Activated naive CD8-positive, alpha-beta T cell treated with anti-CD3 and anti-CD28 coated beads, Interleukin-2, amount 10 ng/mL, durations not matched to agents 7 days and 5 days (primary cell): Measurements from ENCODE around the gene RPAP3. TPM values are rescaled to one million over a fixed set of nuclear protein-coding genes. Genes with fewer than 3 reads are reported as not detected.
A peak's percentile ranks its signal among the peaks of the same experiment; 100 is the strongest.

Experiments
- ATAC-seq: fragments of 150-1000 bp; cut with Tn5 transposase; one replicate; pipeline ENCODE4 v1.10.0; 2021; ENCODE audit warnings: low read depth, moderate library complexity
- POLR2A ChIA-PET: fragments of 350-600 bp; sonication (Branson Sonifier 250); formaldehyde crosslinking; loops from one replicate; lab custom pipeline; 2021; ENCODE audit warnings: antibody characterized with exemption; lab: Charles Lee
- DNase-seq: peaks from one replicate; pipeline ENCODE4 v3.0.0; 2021
- H3K27ac Mint-ChIP-seq: one replicate; pipeline ENCODE4 v1.8.0; 2022; ENCODE audit warnings: mild to moderate bottlenecking, mixed read lengths
- H3K27me3 Mint-ChIP-seq: one replicate; pipeline ENCODE4 v1.8.0; 2022; ENCODE audit warnings: mild to moderate bottlenecking, moderate library complexity, mixed read lengths
- H3K36me3 Mint-ChIP-seq: one replicate; pipeline ENCODE4 v1.8.0; 2021; ENCODE audit warnings: mild to moderate bottlenecking, mixed read lengths
- H3K4me1 Mint-ChIP-seq: one replicate; pipeline ENCODE4 v1.8.0; 2021; ENCODE audit warnings: mixed read lengths
- H3K4me3 Mint-ChIP-seq: one replicate; pipeline ENCODE4 v1.8.0; 2022; ENCODE audit warnings: mild to moderate bottlenecking, moderate library complexity, mixed read lengths
- H3K9me3 Mint-ChIP-seq: one replicate; pipeline ENCODE4 v1.8.0; 2021; ENCODE audit warnings: mixed read lengths
- total RNA-seq, 2 experiments: library from RNA; stranded (reverse); gene quantifications; one replicate each; pipeline ENCODE4 v1.2.3, GENCODE V29; 2021

The RPAP3 gene
- total RNA-seq: 10 to 100 TPM; 36.0 to 41.1 TPM

GRCh38 chr12:47705566-47706425, at the start of gene RPAP3:
RPAP3 (minus strand) TSS chr12:47706030; CDS start chr12:47702840, 3,190 bp downstream.
- Mint-ChIP-seq H3K4me3 (peak within 1 kb of the TSS; percentile 96), H3K27me3 (no peaks in the 10 kb centered on the region), H3K27ac (peak within 1 kb of the TSS; percentile 97), H3K36me3 (peaks cover 15% of the 10 kb centered on the region), H3K9me3 (no peaks in the 10 kb centered on the region), H3K4me1 (peaks cover 44% of the 10 kb centered on the region)
- peak; percentile 94 for ATAC-seq
- POLR2A ChIA-PET: interaction anchor here (0.6 to 2.6 kb wide), 24 partner anchors 9 to 1632 kb away, joined by 3 to 10 read pairs (median 3); partner anchors contain the start of genes HDAC7, SLC38A1 and VDR
- peak; percentile 99 for DNase-seq

- H3K36me3 Mint-ChIP-seq: no peaks in the 10 kb centered on the region
- no peaks in the 10 kb centered on the region for H3K27me3 Mint-ChIP-seq
- ATAC-seq (no peak), DNase-seq (no peak)
- H3K27ac Mint-ChIP-seq: no peak overlapping the region
- no peaks in the 10 kb centered on the region for H3K9me3 Mint-ChIP-seq
- H3K4me1 Mint-ChIP-seq: peaks cover 28% of the 10 kb centered on the region
- no peak overlapping the region for H3K4me3 Mint-ChIP-seq
- POLR2A ChIA-PET: interaction anchor here (0.7 kb wide), 1 partner anchor 45 kb away, joined by 3 read pairs; no protein-coding TSS in a partner anchor
These were observed 49.1 kb upstream of the RPAP3 start for GRCh38 chr12:47754881-47755280.

- peaks cover 28% of the 10 kb centered on the region for H3K4me1 Mint-ChIP-seq
- ATAC-seq (no peak), DNase-seq (no peak)
- no peaks in the 10 kb centered on the region for H3K27me3 Mint-ChIP-seq
- H3K36me3 Mint-ChIP-seq: no peaks in the 10 kb centered on the region
- POLR2A ChIA-PET: interaction anchor here (0.6 kb wide), 1 partner anchor 436 kb away, joined by 3 read pairs; no protein-coding TSS in a partner anchor
- H3K9me3 Mint-ChIP-seq: no peaks in the 10 kb centered on the region
- no peak overlapping the region for H3K27ac Mint-ChIP-seq
- no peak overlapping the region for H3K4me3 Mint-ChIP-seq
These were observed 48.3 kb upstream of the RPAP3 start for GRCh38 chr12:47754126-47754525.

- DNase-seq (no peak), ATAC-seq (no peak)
- POLR2A ChIA-PET: no interaction called here
- no peak overlapping the region for H3K27ac Mint-ChIP-seq
- H3K4me3 Mint-ChIP-seq: no peak overlapping the region
- H3K27me3 Mint-ChIP-seq: no peaks in the 10 kb centered on the region
- H3K4me1 Mint-ChIP-seq: peaks cover 28% of the 10 kb centered on the region
- no peaks in the 10 kb centered on the region for H3K9me3 Mint-ChIP-seq
- no peaks in the 10 kb centered on the region for H3K36me3 Mint-ChIP-seq
These were observed 47.5 kb upstream of the RPAP3 start for GRCh38 chr12:47753021-47754001.

- DNase-seq: no peak
- Mint-ChIP-seq H3K4me3 (no peak overlapping the region), H3K27me3 (no peaks in the 10 kb centered on the region), H3K36me3 (no peaks in the 10 kb centered on the region), H3K9me3 (no peaks in the 10 kb centered on the region), H3K4me1 (peaks cover 26% of the 10 kb centered on the region), H3K27ac (no peak overlapping the region)
- POLR2A ChIA-PET: no interaction called here
- ATAC-seq: no peak
These were observed 46.7 kb upstream of the RPAP3 start for GRCh38 chr12:47752552-47752951.

- no peak overlapping the region for H3K27ac Mint-ChIP-seq
- H3K4me3 Mint-ChIP-seq: no peak overlapping the region
- no peak for ATAC-seq
- H3K4me1 Mint-ChIP-seq: peaks cover 22% of the 10 kb centered on the region
- no peaks in the 10 kb centered on the region for H3K36me3 Mint-ChIP-seq
- H3K27me3 Mint-ChIP-seq: no peaks in the 10 kb centered on the region
- POLR2A ChIA-PET: no interaction called here
- no peak for DNase-seq
- H3K9me3 Mint-ChIP-seq: no peaks in the 10 kb centered on the region
These were observed 46.3 kb upstream of the RPAP3 start for GRCh38 chr12:47752121-47752520.

GRCh38 chr12:47751561-47751960, 45.7 kb upstream of the RPAP3 start:
- ATAC-seq: no peak
- H3K27ac Mint-ChIP-seq: no peak overlapping the region
- no peaks in the 10 kb centered on the region for H3K27me3 Mint-ChIP-seq
- peaks cover 18% of the 10 kb centered on the region for H3K4me1 Mint-ChIP-seq
- no peaks in the 10 kb centered on the region for H3K36me3 Mint-ChIP-seq
- H3K9me3 Mint-ChIP-seq: no peaks in the 10 kb centered on the region
- POLR2A ChIA-PET: no interaction called here
- no peak overlapping the region for H3K4me3 Mint-ChIP-seq
- DNase-seq: no peak

- POLR2A ChIA-PET: no interaction called here
- Mint-ChIP-seq H3K4me1 (peaks cover 14% of the 10 kb centered on the region), H3K27me3 (peaks cover 2% of the 10 kb centered on the region), H3K4me3 (no peak overlapping the region), H3K27ac (no peak overlapping the region), H3K36me3 (no peaks in the 10 kb centered on the region), H3K9me3 (no peaks in the 10 kb centered on the region)
- ATAC-seq (no peak), DNase-seq (no peak)
These were observed 45.2 kb upstream of the RPAP3 start for GRCh38 chr12:47750916-47751470.

GRCh38 chr12:47750229-47750798, 44.5 kb upstream of the RPAP3 start:
- Mint-ChIP-seq H3K27me3 (peaks cover 2% of the 10 kb centered on the region), H3K27ac (no peak overlapping the region), H3K9me3 (no peaks in the 10 kb centered on the region), H3K36me3 (no peaks in the 10 kb centered on the region), H3K4me1 (peaks cover 8% of the 10 kb centered on the region), H3K4me3 (no peak overlapping the region)
- no peak for ATAC-seq
- POLR2A ChIA-PET: no interaction called here
- no peak for DNase-seq

GRCh38 chr12:47748899-47749298, 43.1 kb upstream of the RPAP3 start:
- Mint-ChIP-seq H3K4me3 (no peak overlapping the region), H3K9me3 (no peaks in the 10 kb centered on the region), H3K4me1 (peaks cover 2% of the 10 kb centered on the region), H3K36me3 (no peaks in the 10 kb centered on the region), H3K27me3 (peaks cover 9% of the 10 kb centered on the region), H3K27ac (no peak overlapping the region)
- POLR2A ChIA-PET: no interaction called here
- DNase-seq (no peak), ATAC-seq (no peak)

- H3K27ac Mint-ChIP-seq: no peak overlapping the region
- peaks cover 12% of the 10 kb centered on the region for H3K27me3 Mint-ChIP-seq
- POLR2A ChIA-PET: no interaction called here
- no peaks in the 10 kb centered on the region for H3K9me3 Mint-ChIP-seq
- no peak overlapping the region for H3K4me3 Mint-ChIP-seq
- H3K4me1 Mint-ChIP-seq: peaks cover 2% of the 10 kb centered on the region
- ATAC-seq (no peak), DNase-seq (no peak)
- no peaks in the 10 kb centered on the region for H3K36me3 Mint-ChIP-seq
These were observed 42.6 kb upstream of the RPAP3 start for GRCh38 chr12:47748507-47748828.

- Mint-ChIP-seq H3K4me1 (no peaks in the 10 kb centered on the region), H3K9me3 (no peaks in the 10 kb centered on the region), H3K36me3 (no peaks in the 10 kb centered on the region), H3K27ac (no peak overlapping the region), H3K4me3 (no peak overlapping the region), H3K27me3 (peaks cover 14% of the 10 kb centered on the region)
- no peak for ATAC-seq
- DNase-seq: no peak
- POLR2A ChIA-PET: no interaction called here
These were observed 42.0 kb upstream of the RPAP3 start for GRCh38 chr12:47747596-47748506.
